SK-N-SH (cell line): ENCODE measurements around the gene ADAMTSL1. TPM values are rescaled to one million over a fixed set of nuclear protein-coding genes. Genes with fewer than 3 reads are reported as not detected.

Experiments used
- CTCF ChIA-PET: fragments of 300-600, 350-600 bp; formaldehyde crosslinking; extraction: SDS; loops from one replicate; lab custom pipeline; 2021; lab: Yijun Ruan, JAX
- POLR2A ChIA-PET: fragments of 350-600 bp; sonication (Branson Sonifier 250); formaldehyde crosslinking; extraction: SDS; loops from one replicate; lab custom pipeline; 2020; ENCODE audit warnings: antibody characterized with exemption, inconsistent platforms; lab: Yijun Ruan, JAX
- DNase-seq: peaks from one replicate; pipeline ENCODE4 v3.0.0; 2012
- H2AFZ ChIP-seq: fragments of 200-600 bp; sonication (generic); 2 replicates; pipeline ENCODE4 v1.8.1; 2016; ENCODE audit warnings: antibody characterized with exemption, mild to moderate bottlenecking, low read depth
- H3F3A ChIP-seq: fragments of 200-600 bp; sonication (generic); replicated peaks from 2 replicates; pipeline ENCODE3; 2016; ENCODE audit warnings: antibody characterized with exemption, mild to moderate bottlenecking; ENCODE audit not compliant: insufficient read depth
- H3K27ac ChIP-seq, 2 experiments: fragments of 200-500 bp in 1 of 2; fragments of 200-600 bp in 1 of 2; sonication (Bioruptor generic) in 1 of 2; sonication (generic), shearing (Covaris generic) in 1 of 2; 2 replicates each; pipeline versions ENCODE4 v1.5.1 to v1.6.1; 2014 to 2016; ENCODE audit warnings: low read depth in 2 of 2, inconsistent platforms in 1 of 2, low read length in 1 of 2, mild to moderate bottlenecking in 1 of 2, mixed read lengths in 1 of 2
- H3K27me3 ChIP-seq: fragments of 200-600 bp; sonication (generic), shearing (Covaris generic); 2 replicates; pipeline ENCODE4 v1.6.1; 2016; ENCODE audit warnings: mixed run types; ENCODE audit not compliant: insufficient read depth
- H3K36me3 ChIP-seq, 2 experiments: fragments of 200-500 bp in 1 of 2; fragments of 200-600 bp in 1 of 2; sonication (Bioruptor generic) in 1 of 2; sonication (generic) in 1 of 2; replicated peaks in 1 of 2; 2 replicates each; pipeline versions ENCODE3 to v1.5.1; 2014 to 2016; ENCODE audit warnings: low read length in 1 of 2, mild to moderate bottlenecking in 1 of 2; ENCODE audit not compliant: insufficient read depth in 2 of 2, control insufficient read depth in 1 of 2
- H3K4me1 ChIP-seq, 2 experiments: fragments of 200-500 bp in 1 of 2; fragments of 200-600 bp in 1 of 2; sonication (Bioruptor generic) in 1 of 2; sonication (generic), shearing (Covaris generic) in 1 of 2; 2 replicates each; pipeline versions ENCODE4 v1.5.1 to v1.6.1; 2014 to 2016; ENCODE audit warnings: low read depth in 1 of 2, low read length in 1 of 2, mixed run types in 1 of 2; ENCODE audit not compliant: insufficient read depth in 2 of 2, control insufficient read depth in 1 of 2
- H3K4me2 ChIP-seq: fragments of 200-600 bp; sonication (generic), shearing (Covaris generic); 2 replicates; pipeline ENCODE4 v1.6.1; 2017; ENCODE audit warnings: mixed run types
- H3K4me3 ChIP-seq, 2 experiments: fragments of 200-500 bp in 1 of 2; fragments of 200-600 bp in 1 of 2; sonication (Bioruptor generic) in 1 of 2; sonication (generic), shearing (Covaris generic) in 1 of 2; 2 replicates each; pipeline versions ENCODE4 v1.5.1 to v1.8.1; 2014 to 2016; ENCODE audit warnings: low read depth in 2 of 2, inconsistent platforms in 1 of 2, low read length in 1 of 2, mild to moderate bottlenecking in 1 of 2, mixed read lengths in 1 of 2, moderate library complexity in 1 of 2
- H3K79me2 ChIP-seq: fragments of 200-600 bp; sonication (generic); 2 replicates; pipeline ENCODE4 v1.8.1; 2017; ENCODE audit warnings: mild to moderate bottlenecking; ENCODE audit not compliant: insufficient read depth
- H3K9ac ChIP-seq: fragments of 200-600 bp; sonication (generic); 2 replicates; pipeline ENCODE4 v1.6.1; 2017; ENCODE audit warnings: mixed run types
- H3K9me2 ChIP-seq: fragments of 200-600 bp; sonication (generic); 2 replicates; pipeline ENCODE4 v1.6.1; 2017; ENCODE audit warnings: mixed run types
- H3K9me3 ChIP-seq: fragments of 200-600 bp; sonication (generic); 2 replicates; pipeline ENCODE4 v1.6.1; 2017; ENCODE audit warnings: mixed run types, mild to moderate bottlenecking, moderate library complexity
- H4K20me1 ChIP-seq: fragments of 200-600 bp; sonication (generic); 2 replicates; pipeline ENCODE4 v1.6.1; 2017; ENCODE audit warnings: mild to moderate bottlenecking, mixed run types; ENCODE audit not compliant: insufficient read depth
- ELF1 ChIP-seq: IDR thresholded peaks from 2 replicates; pipeline ENCODE4 v1.4.0; 2012
- EP300 ChIP-seq, 2 experiments: IDR thresholded peaks; 2 replicates each; pipeline versions ENCODE4 v1.4.0 to v1.6.1; 2012; ENCODE audit warnings: borderline replicate concordance in 1 of 2, low read depth in 1 of 2, low read length in 1 of 2
- FOSL2 ChIP-seq: IDR thresholded peaks from 2 replicates; pipeline ENCODE4 v1.4.0; 2012; ENCODE audit warnings: low read depth, mild to moderate bottlenecking, moderate library complexity, borderline replicate concordance
- GATA2 ChIP-seq: sonication (generic); formaldehyde crosslinking; IDR thresholded peaks from 2 replicates; pipeline ENCODE4 v1.5.0; 2020; ENCODE audit warnings: mild to moderate bottlenecking, missing genetic modification reagents
- JUND ChIP-seq: IDR thresholded peaks from 2 replicates; pipeline ENCODE4 v1.4.0; 2012
- MXI1 ChIP-seq: IDR thresholded peaks from 2 replicates; pipeline ENCODE4 v1.6.1; 2012; ENCODE audit warnings: mild to moderate bottlenecking, low read depth, low read length, improper control_type of control experiment
- NFIC ChIP-seq: IDR thresholded peaks from 2 replicates; pipeline ENCODE4 v1.4.0; 2012; ENCODE audit warnings: borderline replicate concordance
- RCOR1 ChIP-seq: fragments of 150-350 bp; IDR thresholded peaks from 2 replicates; pipeline ENCODE4 v1.6.1; 2017; ENCODE audit warnings: antibody characterized with exemption, low read length
- SIN3A ChIP-seq: IDR thresholded peaks from 2 replicates; pipeline ENCODE4 v1.6.1; 2012; ENCODE audit warnings: low read depth, mild to moderate bottlenecking, low read length, moderate library complexity, borderline replicate concordance
- TCF12 ChIP-seq: IDR thresholded peaks from 2 replicates; pipeline ENCODE4 v1.4.0; 2012
- TEAD4 ChIP-seq: IDR thresholded peaks from 2 replicates; pipeline ENCODE4 v1.4.0; 2012; ENCODE audit warnings: mild to moderate bottlenecking, borderline replicate concordance; ENCODE audit not compliant: insufficient read depth
- WGBS: methylation state at CpG from one replicate; pipeline ENCODE4 v1.1.6; 2017; ENCODE audit warnings: low lambda C conversion rate; 5-methylcytosine and 5-hydroxymethylcytosine counted together
- polyA plus RNA-seq, 3 experiments: library from polyadenylated mRNA; depleted of rRNA; stranded (reverse); fragments of >200 nt; gene quantifications; 2 replicates each; pipeline ENCODE4 v1.2.3, GENCODE V29; 2012
- TF ChIP-seq, protein P1 (sequence below): IDR thresholded peaks from 2 replicates; pipeline ENCODE4 v1.4.0; 2012; ENCODE audit warnings: low read depth, borderline replicate concordance
- TF ChIP-seq, protein P2 (sequence below): IDR thresholded peaks from 2 replicates; pipeline ENCODE4 v1.6.1; 2012; ENCODE audit warnings: mild to moderate bottlenecking, low read depth, low read length, moderate library complexity

Gene ADAMTSL1
- polyA plus RNA-seq, 1 of the 3 experiments (the other 2 are of a cell fraction) = 114 TPM

DNA sequence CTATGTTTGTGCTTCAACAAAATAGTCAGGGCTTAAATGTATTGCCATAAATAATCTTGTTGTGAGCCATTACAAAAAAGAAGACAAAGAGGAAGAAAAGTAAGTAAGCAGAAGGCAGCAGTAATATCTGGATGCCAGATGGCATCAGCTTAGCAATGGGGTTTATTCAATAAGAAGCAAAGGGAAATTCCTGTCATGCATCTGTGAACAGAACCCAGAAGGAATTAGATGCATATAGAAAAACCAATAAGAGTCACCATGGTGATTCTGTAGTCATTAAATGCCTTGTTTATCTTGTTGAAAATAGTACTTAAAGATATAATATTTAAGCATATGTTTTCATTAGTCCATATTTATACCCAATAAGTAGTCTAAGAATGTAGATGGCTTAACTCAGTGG, 216.0 kb downstream of the ADAMTSL1 start:
- Histone ChIP-seq H3F3A (peaks cover 7% of the 10 kb centered on the region), H3K36me3 (peaks cover 0 to 89% of the 10 kb centered on the region in 2 experiments), H3K4me1 (peaks cover 0 to 4% of the 10 kb centered on the region in 2 experiments; a peak in 2 of 4 replicates), H3K27ac (peak overlapping the region in 1 of 2 experiments; percentile 60; a peak in 1 of 4 replicates), H2AFZ (no peak overlapping the region), H3K9me2 (no peaks in the 10 kb centered on the region), H3K4me2 (no peak overlapping the region), H3K9ac (no peak overlapping the region), H3K27me3 (no peaks in the 10 kb centered on the region), H4K20me1 (no peaks in the 10 kb centered on the region), H3K79me2 (no peaks in the 10 kb centered on the region), H3K9me3 (no peaks in the 10 kb centered on the region), H3K4me3 (no peak overlapping the region)
- TF ChIP-seq RCOR1 = peak; percentile 16; the same call in 1 of the 2 replicates
- no peak for TF ChIP-seq NFIC
- TF ChIP-seq TCF12 = peak; percentile 66
- no peak for TF ChIP-seq JUND
- no peak for TF ChIP-seq EP300 (IDR thresholded peaks at IDR 0.05; ENCODE audit: borderline replicate concordance in 1 of 2, low read depth in 1 of 2, low read length in 1 of 2)
- no peak for TF ChIP-seq MXI1
- ChIA-PET POLR2A (no interaction called here), CTCF (interaction anchor here (0.9 kb wide), 1 partner anchor 21 kb away, joined by 3 read pairs; no protein-coding TSS in a partner anchor)
- DNase-seq = no peak

DNA sequence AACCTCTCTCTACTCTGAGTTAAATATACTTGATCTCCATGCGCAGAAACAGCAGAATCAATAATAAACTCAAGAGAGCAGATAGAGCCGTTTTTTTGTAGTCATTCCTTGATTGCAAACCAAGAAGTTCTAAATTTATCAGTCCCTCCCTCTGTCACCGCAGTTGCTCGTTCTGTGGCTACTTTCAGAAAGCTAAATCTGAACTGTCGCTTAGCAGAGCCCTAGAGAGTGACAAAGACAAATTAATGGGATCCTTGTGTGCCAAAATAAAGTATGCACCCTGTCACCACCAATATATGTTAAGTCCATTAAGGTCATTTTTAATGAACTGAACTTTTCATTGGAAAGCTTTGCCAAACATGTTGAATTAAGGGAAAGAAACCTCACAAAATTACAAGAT, 218.3 kb downstream of the ADAMTSL1 start:
- Histone ChIP-seq H3K27ac (no peak overlapping the region), H3F3A (peaks cover 7% of the 10 kb centered on the region), H2AFZ (no peak overlapping the region), H3K9me2 (no peaks in the 10 kb centered on the region), H3K4me3 (no peak overlapping the region), H3K4me2 (no peak overlapping the region), H3K4me1 (peaks cover 0 to 4% of the 10 kb centered on the region in 2 experiments; a peak in 2 of 4 replicates), H3K27me3 (no peaks in the 10 kb centered on the region), H3K36me3 (peaks cover 2 to 87% of the 10 kb centered on the region in 2 experiments), H3K9ac (no peak overlapping the region), H3K79me2 (no peaks in the 10 kb centered on the region), H3K9me3 (no peaks in the 10 kb centered on the region), H4K20me1 (no peaks in the 10 kb centered on the region)
- no peak for TF ChIP-seq SIN3A
- TF ChIP-seq FOSL2 = no peak
- WGBS = 78% methylated on average over 5 of the region's 5 CpGs
- POLR2A ChIA-PET = no interaction called here
- CTCF ChIA-PET = interaction anchor here (1.4 to 2.1 kb wide), 2 partner anchors 9 to 249 kb away, joined by 4 read pairs; no protein-coding TSS in a partner anchor
- no peak for DNase-seq

DNA sequence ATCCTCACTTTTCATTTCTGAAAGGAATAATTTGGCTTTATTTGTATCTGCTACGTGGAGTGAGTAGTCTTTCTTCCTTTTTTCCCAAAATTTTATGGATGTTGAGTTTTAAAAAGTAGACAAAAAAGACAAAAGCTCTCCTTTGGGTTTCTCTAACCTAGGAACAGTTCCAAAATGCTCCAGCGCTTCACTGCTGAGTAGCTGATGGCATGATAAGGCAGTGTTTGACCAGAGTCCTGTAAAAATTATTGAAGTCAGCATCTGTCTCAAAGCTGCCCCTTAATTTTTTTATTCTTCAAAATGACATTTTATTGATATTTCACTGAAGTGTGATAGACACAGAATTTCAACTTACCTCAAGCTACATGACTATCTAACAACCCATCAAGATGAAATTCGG, 219.0 kb downstream of the ADAMTSL1 start:
- TF ChIP-seq FOSL2 (no peak), TEAD4 (no peak), ELF1 (no peak), SIN3A (no peak), GATA2 (CRISPR knock-in tag) (peak; percentile 19; the same call in 1 of the 2 replicates)
- TF ChIP-seq, protein P1, sequence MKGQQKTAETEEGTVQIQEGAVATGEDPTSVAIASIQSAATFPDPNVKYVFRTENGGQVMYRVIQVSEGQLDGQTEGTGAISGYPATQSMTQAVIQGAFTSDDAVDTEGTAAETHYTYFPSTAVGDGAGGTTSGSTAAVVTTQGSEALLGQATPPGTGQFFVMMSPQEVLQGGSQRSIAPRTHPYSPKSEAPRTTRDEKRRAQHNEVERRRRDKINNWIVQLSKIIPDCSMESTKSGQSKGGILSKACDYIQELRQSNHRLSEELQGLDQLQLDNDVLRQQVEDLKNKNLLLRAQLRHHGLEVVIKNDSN = no peak
- TF ChIP-seq, protein P2, sequence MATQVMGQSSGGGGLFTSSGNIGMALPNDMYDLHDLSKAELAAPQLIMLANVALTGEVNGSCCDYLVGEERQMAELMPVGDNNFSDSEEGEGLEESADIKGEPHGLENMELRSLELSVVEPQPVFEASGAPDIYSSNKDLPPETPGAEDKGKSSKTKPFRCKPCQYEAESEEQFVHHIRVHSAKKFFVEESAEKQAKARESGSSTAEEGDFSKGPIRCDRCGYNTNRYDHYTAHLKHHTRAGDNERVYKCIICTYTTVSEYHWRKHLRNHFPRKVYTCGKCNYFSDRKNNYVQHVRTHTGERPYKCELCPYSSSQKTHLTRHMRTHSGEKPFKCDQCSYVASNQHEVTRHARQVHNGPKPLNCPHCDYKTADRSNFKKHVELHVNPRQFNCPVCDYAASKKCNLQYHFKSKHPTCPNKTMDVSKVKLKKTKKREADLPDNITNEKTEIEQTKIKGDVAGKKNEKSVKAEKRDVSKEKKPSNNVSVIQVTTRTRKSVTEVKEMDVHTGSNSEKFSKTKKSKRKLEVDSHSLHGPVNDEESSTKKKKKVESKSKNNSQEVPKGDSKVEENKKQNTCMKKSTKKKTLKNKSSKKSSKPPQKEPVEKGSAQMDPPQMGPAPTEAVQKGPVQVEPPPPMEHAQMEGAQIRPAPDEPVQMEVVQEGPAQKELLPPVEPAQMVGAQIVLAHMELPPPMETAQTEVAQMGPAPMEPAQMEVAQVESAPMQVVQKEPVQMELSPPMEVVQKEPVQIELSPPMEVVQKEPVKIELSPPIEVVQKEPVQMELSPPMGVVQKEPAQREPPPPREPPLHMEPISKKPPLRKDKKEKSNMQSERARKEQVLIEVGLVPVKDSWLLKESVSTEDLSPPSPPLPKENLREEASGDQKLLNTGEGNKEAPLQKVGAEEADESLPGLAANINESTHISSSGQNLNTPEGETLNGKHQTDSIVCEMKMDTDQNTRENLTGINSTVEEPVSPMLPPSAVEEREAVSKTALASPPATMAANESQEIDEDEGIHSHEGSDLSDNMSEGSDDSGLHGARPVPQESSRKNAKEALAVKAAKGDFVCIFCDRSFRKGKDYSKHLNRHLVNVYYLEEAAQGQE = no peak
- no peaks in the 10 kb centered on the region for H3K27me3 ChIP-seq
- H2AFZ ChIP-seq = no peak overlapping the region
- H3K9me2 ChIP-seq = no peaks in the 10 kb centered on the region
- no peaks in the 10 kb centered on the region for H3K79me2 ChIP-seq
- H3K4me1 ChIP-seq = peaks cover 0 to 4% of the 10 kb centered on the region in 2 experiments; a peak in 2 of 4 replicates
- CTCF ChIA-PET = interaction anchor here (1.4 kb wide), 1 partner anchor 9 kb away, joined by 4 read pairs; no protein-coding TSS in a partner anchor
- no peaks in the 10 kb centered on the region for H3K9me3 ChIP-seq
- no peak overlapping the region for H3K4me3 ChIP-seq
- peaks cover 2 to 86% of the 10 kb centered on the region in 2 experiments for H3K36me3 ChIP-seq
- no peak overlapping the region for H3K4me2 ChIP-seq
- DNase-seq = no peak
- H3K27ac ChIP-seq = no peak overlapping the region
- 75% methylated on average over 3 of the region's 3 CpGs for WGBS
- H3F3A ChIP-seq = peaks cover 7% of the 10 kb centered on the region
- POLR2A ChIA-PET = no interaction called here
- H3K9ac ChIP-seq = no peak overlapping the region
- H4K20me1 ChIP-seq = no peaks in the 10 kb centered on the region
